GM12873 (cell line): ENCODE results near the gene CDIP1.
A peak's percentile ranks its signal among the peaks of the same experiment; 100 is the strongest.

Experiments
- TF ChIP-seq, protein P1 (sequence below): IDR thresholded peaks from 2 replicates; pipeline ENCODE4 v1.5.1; 2012; ENCODE audit warnings: low read depth, mild to moderate bottlenecking, moderate library complexity, low read length, control low read depth; ENCODE audit not compliant: insufficient read depth; ENCODE audit errors: missing control alignments

CDIP1 gene

DNA sequence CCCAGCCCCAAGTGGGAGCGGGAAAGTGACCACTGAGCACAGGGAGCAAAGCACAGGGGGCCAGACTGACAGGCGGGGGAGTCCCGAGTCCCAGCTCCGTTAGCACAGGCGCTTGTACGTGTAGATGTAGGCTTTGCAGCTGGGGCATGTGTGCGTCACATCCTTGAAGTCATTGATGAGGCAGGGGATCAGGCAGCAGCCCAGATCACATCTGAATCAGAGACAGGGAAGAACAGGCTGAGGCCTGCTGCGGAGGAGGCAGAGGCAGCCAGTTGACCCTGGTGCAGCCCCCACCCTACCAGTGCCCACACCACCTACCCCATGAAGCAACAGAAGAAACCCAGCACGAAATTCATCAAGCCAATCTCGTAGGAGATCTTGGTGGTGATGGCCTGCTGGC is 26.1 kb downstream of the CDIP1 start:
- TF ChIP-seq, protein P1, sequence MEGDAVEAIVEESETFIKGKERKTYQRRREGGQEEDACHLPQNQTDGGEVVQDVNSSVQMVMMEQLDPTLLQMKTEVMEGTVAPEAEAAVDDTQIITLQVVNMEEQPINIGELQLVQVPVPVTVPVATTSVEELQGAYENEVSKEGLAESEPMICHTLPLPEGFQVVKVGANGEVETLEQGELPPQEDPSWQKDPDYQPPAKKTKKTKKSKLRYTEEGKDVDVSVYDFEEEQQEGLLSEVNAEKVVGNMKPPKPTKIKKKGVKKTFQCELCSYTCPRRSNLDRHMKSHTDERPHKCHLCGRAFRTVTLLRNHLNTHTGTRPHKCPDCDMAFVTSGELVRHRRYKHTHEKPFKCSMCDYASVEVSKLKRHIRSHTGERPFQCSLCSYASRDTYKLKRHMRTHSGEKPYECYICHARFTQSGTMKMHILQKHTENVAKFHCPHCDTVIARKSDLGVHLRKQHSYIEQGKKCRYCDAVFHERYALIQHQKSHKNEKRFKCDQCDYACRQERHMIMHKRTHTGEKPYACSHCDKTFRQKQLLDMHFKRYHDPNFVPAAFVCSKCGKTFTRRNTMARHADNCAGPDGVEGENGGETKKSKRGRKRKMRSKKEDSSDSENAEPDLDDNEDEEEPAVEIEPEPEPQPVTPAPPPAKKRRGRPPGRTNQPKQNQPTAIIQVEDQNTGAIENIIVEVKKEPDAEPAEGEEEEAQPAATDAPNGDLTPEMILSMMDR, result no peak

DNA sequence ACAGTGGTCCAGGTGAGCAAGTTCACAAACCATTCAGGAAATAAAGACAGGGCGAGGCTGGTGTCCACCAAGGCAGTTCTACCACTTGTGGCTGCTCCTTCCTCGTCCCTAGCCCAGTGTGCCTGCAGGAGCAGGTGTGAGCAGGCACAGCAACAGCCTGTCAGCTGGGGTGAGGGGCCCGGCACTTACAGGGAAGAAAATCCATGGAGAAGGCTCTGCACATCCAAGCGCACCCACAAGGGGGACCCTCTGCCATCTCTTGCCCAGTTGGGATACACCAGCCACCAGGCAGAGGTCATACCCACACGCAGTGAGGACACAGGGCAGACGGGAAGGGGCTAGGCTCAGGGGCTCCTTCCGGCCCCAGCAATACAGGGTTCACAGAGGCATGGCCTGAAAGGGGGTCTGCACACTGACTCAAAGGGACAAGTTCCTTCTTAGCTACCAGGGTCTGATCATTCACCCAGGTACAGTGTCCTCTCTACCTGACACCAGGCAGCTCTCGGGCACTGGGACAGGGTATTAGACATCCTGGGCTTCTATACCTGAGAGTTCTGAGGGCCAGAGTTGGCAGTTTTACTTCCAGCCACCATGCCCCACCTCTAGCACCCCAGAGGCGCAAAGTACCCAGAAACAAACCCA is 27.0 kb downstream of the CDIP1 start:
- TF ChIP-seq, protein P1, result peak; percentile 53

- TF ChIP-seq, protein P1, result no peak
Measured at GRCh38 chr16:4510747-4511426, 27.7 kb downstream of the CDIP1 start.

GRCh38 chr16:4510131-4510530 is 28.4 kb downstream of the CDIP1 start:
- TF ChIP-seq, protein P1, result no peak

DNA sequence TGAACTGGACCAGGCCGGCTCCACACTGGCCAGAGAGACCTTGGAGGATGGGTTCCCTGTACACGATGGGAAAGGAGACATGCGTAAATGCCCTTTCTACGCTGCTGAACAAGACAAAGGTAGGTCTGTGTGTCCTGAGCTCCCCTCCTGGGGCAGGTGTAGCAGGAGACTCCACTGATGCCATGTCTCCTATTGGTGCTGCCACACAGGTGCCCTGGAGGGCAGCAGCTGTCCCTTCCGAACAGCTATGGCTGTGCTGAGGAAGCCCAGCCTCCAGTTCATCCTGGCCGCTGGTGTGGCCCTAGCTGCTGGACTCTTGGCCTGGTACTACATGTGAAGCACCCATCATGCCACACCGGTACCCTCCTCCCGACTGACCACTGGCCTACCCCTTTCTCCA is 29.2 kb downstream of the CDIP1 start:
- TF ChIP-seq, protein P1, result no peak

- TF ChIP-seq, protein P1, result no peak
Measured at GRCh38 chr16:4508806-4509205, 29.8 kb downstream of the CDIP1 start.

DNA sequence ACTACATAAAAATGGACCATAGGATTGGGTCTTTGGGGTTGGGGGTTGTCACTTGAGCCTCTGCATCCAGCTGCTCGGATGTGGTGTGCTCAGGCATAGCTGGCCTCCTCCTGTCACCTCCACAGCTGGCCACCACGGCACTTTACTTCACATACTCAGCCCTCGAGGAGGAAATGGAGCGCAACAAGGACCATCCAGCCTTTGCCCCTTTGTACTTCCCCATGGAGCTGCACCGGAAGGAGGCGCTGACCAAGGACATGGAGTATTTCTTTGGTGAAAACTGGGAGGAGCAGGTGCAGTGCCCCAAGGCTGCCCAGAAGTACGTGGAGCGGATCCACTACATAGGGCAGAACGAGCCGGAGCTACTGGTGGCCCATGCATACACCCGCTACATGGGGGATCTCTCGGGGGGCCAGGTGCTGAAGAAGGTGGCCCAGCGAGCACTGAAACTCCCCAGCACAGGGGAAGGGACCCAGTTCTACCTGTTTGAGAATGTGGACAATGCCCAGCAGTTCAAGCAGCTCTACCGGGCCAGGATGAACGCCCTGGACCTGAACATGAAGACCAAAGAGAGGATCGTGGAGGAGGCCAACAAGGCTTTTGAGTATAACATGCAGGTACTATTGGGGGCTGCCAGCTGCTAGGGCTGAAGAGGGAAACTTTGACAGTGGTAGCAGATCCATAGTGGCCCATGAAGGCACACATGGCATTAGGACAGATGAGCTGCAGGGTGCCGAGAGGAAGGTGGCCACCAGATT is 30.8 kb downstream of the CDIP1 start:
- TF ChIP-seq, protein P1, result no peak
